T1000 (cell line): ENCODE data around the gene ELSPBP1.
"Not testable (repeated sequence)": the region's sequence is repeated elsewhere in the genome, so short reads cannot be mapped to it uniquely, and the experiment has no call there.

ENCODE experiments used
- DNase-seq: peaks from one replicate; lab custom pipeline; 2025; ENCODE audit warnings: mixed read lengths; lab: John Stamatoyannopoulos, UW

ELSPBP1 gene

DNA sequence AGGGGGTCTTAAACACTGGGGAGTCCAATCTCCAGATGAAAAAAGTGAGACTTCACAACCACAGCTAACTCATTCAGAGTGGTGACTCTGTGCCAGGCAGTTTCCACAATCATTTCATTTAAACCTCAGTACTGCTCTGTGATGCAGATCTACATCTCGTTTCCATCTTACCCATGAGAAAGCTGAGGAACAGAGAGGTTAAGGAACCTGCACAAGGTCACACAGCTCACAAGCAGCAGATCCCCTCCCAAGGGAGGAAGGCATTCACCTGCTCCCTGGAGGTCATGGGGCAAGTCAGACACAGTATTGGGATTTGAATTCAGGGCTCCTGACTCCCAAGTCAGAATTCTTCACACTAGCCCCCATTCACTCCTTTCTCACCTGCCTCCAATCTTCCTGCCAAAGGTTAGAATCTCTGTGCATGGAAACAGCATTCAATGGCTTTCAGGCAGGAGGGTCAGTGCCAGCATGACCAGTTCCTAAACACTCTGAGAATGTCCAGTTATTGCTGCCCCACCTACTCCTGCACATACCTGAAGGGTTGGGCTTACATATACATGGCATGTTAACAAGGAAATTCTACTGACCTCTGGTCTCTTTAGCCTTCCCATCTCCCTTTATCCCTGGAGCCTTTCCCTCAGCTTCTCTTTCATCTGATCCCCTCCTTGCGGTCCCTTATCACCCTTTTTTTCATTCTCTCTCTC lies 47.6 kb downstream of the ELSPBP1 start:
- no peak for DNase-seq

DNA sequence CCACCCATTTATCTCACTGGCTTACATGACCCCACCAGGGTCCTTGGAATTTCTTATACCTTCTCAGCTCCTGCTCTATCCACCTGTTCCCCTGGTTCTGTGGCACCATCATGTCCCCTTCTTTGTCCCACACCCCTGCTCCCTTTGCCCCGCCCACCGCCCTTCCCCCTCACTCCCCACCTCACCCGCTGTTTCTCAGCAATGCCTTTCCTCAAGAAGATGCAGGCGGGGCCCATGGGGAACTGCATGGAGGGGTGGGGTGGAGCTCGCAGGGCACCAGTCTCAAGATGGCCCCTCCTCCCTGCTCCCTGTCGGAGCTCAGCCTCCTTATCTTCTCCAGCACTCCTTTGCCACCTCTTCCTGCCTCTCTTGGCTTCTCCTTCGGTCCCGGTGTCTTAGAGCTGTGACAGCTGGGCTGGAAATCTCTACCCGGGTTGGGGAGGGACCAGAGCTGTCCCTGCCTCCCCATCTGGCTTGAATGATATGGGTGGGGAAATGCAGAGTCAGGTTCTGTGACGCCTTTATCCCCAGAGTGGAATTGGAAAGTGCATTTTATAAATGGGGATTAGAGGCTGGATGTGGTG lies 49.3 kb downstream of the ELSPBP1 start, which contains the start of gene CABP5:
TSS of gene CABP5 (minus strand) at position 405 of the 584 bp plus-strand sequence. CDS start at position 248, 157 bp downstream.
- no peak for DNase-seq

DNA sequence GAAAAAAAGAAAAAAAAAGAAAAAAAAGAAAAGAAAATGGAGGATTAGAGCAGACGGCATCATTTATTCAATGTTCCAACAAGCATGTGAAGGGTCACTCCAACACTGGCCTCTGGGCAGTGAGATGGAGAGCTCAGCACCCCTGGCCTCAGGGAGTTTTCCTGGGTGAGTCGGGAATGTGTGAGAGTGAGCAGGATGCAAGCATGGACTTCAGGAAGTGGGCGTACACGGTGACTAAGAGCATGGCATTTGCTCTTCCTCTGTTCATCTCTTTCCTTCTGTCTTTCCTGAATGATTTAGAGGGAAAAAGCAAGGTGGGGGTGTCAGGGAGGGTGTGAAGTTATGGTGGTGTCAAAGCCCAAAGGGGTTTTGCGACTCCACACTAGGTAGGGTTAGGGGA lies 50.1 kb downstream of the ELSPBP1 start:
- DNase-seq: no peak

DNA sequence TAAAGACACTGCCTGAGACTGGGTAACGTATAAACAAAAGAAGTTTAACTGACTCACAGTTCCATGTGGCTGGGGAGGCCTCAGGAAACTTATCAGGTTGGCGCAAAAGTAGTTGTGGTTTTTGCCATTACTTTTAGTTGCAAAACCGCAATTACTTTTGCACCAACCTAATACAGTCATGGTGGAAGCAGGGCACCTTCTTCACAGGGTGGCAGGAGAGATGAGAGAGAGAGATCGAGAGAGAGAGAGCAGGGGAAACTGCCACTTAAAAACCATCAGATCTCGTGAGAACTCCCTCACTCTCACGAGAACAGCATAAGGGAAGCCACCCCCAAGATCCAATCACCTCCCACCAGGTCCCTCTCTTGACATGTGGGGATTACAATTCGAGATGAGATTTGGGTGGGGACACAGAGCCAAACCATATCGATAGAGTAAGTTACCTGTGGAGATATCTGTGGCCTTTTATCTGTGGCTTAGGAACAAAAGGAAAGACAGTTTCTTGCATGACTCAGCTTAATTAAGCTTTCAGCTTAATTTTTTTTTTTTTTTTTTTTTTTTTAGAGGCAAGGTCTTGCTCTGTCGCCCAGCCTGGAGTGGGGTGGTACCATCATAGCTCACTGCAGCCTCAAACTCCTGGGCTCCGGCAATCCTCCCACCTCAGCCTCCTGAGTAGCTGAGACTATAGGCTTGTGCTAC lies 57.1 kb downstream of the ELSPBP1 start:
- no peak for DNase-seq

DNA sequence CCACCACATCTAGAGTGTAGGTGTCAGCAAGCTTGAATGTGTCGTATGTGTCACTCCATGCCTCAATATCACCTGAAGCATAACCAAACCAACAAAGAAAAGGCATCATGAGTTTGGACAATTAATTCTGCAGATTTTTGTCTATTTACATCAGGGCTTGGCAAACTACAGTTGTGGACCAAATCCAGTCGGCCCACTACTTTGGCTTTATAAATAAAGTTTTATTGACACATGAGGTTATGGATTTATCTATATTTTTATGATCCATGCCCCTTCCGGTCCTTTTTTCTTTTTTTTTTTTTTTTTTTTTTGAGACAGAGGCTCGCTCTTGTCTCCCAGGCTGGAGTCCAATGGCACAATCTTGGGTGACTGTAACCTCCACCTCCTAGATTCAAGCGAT lies 58.6 kb downstream of the ELSPBP1 start:
- DNase-seq: no peak

DNA sequence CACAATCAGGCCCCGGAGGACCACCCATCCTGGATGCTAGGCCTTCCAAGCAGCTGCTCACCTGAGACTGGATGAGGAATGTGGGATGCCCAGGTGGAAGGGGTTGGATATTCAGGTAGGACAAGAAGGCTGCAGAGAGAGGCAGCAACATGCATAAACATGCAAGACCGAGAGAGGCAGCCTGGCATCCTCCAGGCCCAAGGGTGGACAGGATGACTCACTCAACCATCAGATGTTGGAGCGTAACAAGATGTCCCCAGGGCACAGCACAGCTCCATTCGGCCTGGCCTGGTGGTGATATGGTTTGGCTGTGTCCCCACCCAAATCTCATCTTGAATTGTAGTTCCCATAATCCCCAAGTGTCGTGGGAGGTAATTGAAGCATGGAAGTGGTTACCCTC lies 59.4 kb downstream of the ELSPBP1 start:
- no peak for DNase-seq

DNA sequence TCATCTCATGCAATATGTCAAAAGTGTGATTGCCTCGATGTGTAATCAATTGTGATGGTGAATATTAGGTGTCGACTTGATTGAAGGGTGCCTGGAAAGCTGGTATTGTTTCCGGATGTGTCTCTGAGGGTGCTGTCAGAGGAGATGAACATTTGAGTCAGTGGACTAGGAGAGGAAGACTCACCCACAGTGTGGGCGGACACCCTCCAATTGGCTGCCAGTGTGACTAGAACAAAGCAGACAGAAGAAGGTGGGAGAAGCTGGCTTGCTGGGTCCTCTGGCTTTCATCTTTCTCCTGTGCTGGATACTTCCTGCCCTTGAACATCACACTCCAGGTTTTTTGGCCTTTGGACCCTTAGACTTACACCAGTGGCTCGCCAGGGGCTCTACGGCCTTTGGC lies 64.9 kb downstream of the ELSPBP1 start:
- DNase-seq: no peak

DNA sequence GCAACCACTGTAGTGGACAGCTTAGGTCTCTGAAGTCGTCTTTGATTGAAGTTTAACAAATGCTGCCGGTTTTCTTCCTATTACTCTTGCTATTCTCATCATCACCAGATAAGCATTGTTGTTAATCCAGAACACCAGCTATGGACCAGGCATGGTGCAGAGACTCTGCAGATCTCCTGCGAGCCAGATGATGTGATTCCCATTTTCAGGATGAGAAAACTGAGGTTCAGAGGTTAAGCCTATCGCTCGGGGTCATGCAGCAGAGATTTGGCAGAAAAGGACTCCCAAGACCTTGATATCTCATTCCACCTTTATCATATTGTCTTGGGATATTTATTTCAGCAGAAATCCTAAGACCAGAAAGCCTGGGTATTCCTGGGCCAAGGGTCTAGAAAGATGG lies 65.9 kb downstream of the ELSPBP1 start:
- no peak for DNase-seq

DNA sequence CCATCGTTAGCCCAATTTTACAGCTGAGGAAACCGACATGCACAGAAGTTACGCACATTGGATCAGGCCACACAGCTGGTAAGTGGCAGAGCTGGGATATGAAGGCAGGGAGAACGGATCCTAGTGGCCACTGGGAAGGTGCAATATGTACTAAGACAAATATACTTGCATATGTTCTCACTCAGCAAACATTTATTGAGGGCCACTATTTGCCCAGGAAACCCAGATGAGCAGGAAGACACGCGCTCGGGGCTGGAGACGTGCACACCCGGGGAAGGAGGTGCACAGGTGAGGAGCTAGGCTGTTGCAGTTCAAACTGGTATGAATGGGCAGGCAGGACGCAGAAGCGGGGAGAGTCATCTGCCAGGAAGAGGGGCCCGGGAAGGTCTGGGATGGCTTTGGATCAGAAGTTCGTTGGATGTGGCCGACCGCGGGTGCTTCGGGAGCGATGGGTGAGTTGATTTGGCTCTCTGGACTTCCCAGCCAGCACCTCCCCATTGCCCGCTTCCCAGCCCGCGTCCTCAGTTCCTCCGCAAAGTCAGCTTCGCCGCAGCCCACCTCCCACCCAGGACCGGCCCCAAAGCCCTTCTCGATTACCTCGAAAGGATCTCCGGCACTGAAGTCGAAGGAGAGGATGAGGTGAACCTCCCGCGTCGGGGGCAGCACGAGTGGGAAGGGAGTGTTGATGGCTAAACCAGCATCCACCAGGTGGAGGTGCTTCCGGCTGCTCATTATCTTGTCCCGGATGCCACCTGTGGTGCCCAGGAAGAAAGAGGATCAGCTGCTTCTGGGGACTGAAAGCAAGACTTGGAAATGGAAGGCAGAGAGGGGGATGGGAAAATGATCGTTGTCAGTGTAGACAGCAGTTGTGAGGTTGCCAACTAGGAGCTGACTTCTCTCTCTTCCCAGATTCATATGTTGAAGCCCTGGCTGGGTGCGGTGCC lies 67.2 kb downstream of the ELSPBP1 start:
- DNase-seq: no peak

DNA sequence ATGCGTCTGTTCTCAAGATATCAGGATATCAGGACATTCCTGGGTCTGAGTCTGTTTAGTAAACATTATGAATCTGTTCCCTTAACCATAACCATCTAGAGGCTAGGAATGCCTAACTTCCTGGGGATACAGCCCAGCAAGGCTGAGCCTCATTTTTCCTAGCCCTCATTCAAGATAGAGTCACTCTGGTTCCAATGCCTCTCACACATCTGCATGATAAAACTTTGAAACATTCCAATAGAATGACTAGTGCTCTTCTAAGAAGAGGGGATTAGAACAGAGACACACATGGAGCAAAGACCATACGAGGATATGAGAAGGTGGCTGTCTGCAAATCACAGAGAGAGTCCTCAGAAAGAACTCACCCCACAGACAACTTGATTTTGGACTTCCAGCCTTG lies 70.1 kb downstream of the ELSPBP1 start:
- DNase-seq: no peak

DNA sequence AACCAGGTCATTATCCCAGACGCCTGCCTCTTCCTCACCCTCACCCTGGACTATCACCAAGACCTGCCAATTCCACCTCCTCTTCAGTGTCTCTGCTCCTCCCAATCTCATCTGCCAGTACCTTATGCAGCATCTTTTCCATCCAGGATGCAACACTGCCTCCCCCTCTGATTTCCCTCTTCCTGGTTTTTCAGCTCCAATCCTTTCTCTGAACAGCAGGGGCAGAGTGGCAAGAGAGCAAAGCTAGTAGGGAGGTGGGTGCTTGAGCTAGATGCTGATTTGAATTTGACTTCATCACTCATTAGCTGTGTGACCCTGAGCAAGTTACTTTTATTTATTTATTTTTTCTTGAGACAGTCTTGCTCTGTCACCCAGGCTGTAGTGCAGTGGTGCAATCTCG lies 75.0 kb downstream of the ELSPBP1 start:
- no peak for DNase-seq

DNA sequence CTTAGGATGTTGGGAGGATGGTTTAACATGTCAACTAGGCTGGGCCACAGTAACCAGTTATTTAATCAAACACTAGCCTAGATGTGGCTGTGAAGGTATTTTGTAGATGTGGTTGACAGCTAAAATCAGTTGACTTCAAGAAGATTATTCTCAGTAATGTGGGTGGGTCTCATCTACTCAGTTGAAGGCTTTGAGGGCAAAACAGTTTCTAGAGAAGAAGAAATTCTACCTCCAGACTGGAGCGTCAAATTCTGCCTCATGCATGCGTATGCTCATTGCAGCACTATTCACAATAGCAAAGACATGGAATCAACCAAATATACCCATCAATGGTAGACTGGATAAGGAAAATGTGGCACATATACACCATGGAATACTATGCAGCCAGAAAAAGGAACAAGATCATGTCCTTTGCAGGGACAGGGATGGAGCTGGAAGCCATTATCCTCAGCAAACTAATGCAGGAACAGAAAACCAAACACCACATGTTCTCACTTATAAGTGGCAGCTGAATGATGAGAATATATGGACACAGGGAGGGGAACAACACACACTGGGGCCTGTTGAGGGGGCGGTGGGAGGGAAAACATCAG lies 75.8 kb downstream of the ELSPBP1 start:
- DNase-seq: not testable (repeated sequence)
